D721Med (cell line): ENCODE measurements around the gene COL12A1.

ENCODE experiments used
- DNase-seq: peaks from one replicate; pipeline ENCODE4 v3.0.0; 2011; ENCODE audit warnings: low spot score; ENCODE audit not compliant: insufficient read length
- FAIRE-seq: peaks from 2 replicates; lab custom pipeline; 2011; peaks lifted over from hg19 to GRCh38; lab: Jason Lieb, UNC
- TF ChIP-seq, protein P1 (sequence below): IDR thresholded peaks from 2 replicates; pipeline ENCODE4 v1.5.1; 2012; ENCODE audit warnings: mild to moderate bottlenecking, control low read depth; ENCODE audit not compliant: insufficient read depth; ENCODE audit errors: missing control alignments

COL12A1 gene

DNA sequence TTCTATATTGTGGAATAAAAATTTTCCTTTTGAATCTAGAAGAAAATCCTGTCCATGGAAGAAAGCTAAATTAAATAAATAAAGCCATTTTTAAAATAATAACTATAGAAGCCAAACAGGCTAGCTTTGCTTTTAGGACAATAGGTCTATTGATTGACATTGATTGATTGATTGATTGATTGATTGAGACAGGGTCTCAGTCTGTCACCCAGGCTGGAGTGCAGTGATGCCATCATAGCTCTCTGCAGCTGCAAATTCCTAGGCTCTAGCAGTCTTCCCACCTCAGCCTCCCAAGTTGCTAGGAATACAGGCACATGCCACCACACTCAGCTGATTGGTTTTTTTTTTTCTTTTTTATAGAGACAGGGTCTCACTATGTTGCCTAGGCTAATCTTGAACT is 97.9 kb downstream of the COL12A1 start:
- no peak for DNase-seq
- TF ChIP-seq, protein P1, sequence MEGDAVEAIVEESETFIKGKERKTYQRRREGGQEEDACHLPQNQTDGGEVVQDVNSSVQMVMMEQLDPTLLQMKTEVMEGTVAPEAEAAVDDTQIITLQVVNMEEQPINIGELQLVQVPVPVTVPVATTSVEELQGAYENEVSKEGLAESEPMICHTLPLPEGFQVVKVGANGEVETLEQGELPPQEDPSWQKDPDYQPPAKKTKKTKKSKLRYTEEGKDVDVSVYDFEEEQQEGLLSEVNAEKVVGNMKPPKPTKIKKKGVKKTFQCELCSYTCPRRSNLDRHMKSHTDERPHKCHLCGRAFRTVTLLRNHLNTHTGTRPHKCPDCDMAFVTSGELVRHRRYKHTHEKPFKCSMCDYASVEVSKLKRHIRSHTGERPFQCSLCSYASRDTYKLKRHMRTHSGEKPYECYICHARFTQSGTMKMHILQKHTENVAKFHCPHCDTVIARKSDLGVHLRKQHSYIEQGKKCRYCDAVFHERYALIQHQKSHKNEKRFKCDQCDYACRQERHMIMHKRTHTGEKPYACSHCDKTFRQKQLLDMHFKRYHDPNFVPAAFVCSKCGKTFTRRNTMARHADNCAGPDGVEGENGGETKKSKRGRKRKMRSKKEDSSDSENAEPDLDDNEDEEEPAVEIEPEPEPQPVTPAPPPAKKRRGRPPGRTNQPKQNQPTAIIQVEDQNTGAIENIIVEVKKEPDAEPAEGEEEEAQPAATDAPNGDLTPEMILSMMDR = no peak
- FAIRE-seq = no peak

DNA sequence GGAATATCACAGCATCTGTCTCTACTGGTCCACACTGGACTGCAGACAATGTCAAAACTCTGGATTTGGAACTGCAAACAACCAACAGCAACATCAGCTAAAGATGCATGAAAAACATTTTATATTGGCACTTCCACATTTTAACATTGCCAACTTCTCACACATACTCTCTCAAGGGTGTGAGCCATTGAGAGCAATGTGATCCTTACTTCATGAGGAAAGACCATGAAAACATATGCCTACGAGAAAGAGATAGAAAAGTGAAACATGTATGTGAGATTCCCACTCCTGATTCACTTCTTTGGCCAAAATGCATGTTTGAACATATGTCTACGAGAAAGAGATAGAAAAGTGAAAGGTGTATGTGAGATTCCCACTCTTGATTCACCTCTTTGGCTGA is 99.4 kb downstream of the COL12A1 start:
- no peak for FAIRE-seq
- TF ChIP-seq, protein P1 = no peak
- no peak for DNase-seq

DNA sequence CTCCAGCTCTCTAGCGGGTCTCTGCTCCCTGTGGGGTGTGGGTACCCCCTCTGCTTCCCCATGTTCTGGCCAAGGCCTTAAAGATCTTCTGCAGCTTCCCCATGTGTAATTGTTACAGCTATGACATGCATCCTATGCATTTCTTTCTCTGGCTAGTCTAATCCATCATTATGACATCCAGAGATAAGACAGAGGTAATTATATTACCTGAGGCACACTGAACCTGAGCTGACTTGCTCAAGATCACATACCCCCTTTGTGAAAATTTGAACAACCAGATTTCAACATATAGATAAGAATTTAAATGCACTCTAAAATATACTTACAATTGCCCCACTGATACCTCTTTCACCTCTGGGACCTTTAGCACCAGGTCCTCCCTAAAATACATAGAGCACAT is 102.4 kb downstream of the COL12A1 start:
- DNase-seq (no peak), FAIRE-seq (no peak)
- TF ChIP-seq, protein P1 = no peak

DNA sequence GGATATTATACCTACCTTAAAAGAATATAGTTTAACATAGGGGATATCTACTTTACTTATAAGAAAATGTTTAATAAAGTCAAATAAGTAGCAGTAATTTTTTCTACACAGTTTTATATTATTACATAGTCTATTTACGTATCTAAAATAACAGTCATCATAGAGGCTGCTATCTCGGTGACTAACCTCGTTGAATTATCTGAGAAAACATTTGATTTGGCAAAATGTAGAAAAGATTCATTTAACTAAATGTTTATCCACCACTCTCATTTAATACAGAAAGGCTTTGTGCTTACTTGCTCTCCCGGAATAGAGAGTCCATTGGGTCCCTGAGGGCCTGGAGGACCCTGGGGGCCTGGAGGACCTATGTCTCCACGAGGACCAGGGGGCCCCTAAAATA is 103.6 kb downstream of the COL12A1 start:
- TF ChIP-seq, protein P1 = no peak
- DNase-seq = no peak
- FAIRE-seq = no peak

DNA sequence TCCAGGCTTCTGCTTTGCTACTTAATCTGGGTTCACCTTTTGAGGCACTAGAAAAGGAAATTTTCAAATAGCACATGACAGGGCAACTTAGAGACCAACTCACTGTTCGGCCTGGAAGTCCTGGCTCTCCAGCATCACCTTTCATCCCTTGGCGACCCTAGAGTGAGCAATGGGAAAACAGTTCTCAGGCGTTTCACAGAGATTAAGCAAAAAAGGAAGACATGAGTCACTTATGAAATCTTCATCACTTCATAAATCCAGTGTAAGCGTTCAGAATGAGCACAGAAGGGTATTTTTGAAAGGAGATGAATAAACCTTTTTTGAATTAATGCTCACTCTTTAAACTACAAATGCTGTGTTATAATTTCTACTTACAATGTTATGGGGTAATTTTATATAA is 104.0 kb downstream of the COL12A1 start:
- no peak for DNase-seq
- TF ChIP-seq, protein P1 = no peak

DNA sequence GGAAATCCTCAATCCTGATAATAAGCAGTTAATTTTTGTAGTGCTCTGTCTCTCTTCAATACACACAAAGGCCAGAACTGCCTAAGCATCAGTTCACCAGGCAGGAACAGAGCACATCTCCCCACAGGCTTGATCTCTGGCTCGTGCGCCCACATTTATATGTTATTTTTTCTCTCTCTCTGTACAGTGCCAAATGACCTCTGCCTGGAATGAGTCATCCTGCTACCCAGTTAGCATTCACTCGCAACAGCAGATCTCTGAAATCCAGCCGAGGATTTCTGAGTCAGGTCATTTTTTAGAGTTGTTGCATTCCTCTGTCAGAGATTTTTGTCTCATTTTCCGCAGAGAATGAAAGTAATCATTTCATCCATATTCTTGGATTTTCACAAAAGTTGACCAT is 107.1 kb downstream of the COL12A1 start:
- TF ChIP-seq, protein P1 = no peak
- FAIRE-seq = no peak

More for the DNA sequence above, 104.0 kb downstream of the COL12A1 start:
- no peak for FAIRE-seq

DNA sequence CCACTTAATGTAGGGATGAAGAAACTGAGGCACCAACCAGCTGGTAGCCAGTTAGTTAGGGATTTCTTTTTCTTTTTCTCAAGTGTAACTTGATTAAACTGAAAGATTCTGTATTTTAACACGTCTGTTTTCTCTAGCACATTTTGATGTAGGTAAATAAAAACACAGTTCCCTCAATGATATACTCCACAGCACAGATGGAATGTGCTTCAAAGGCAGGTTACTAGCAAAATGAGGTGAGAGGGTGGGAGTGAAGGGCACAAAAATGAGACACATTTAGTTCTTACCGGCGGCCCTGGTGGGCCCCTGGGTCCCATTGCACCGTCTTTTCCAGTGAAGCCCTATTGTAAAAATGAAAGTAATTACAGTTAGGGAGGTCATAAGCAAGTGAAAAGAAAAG is 108.9 kb downstream of the COL12A1 start:
- TF ChIP-seq, protein P1 = no peak
- FAIRE-seq = no peak
- no peak for DNase-seq

More for the DNA sequence above, 107.1 kb downstream of the COL12A1 start:
- DNase-seq = no peak
